K562 (cell line): ENCODE data around the gene RPL28. TPM values are rescaled to one million over a fixed set of nuclear protein-coding genes. Genes with fewer than 3 reads are reported as not detected.

ENCODE experiments used
- ATAC-seq: fragments of 200-7000 bp; cut with Tn5 transposase; 3 replicates; pipeline ENCODE4 v1.9.1; 2020; ENCODE audit warnings: moderate library complexity
- BruUV-seq: library from RNA; stranded (reverse); fragments of 400-500 nt; replicated peaks from 2 replicates; lab custom pipeline; 2021; lab: Mats Ljungman, UMichigan
- CTCF ChIA-PET: fragments of 300-600 bp; formaldehyde crosslinking; extraction: SDS; loops from one replicate; lab custom pipeline; 2021; ENCODE audit warnings: low intra/inter-chr PET ratio; lab: Yijun Ruan, JAX
- POLR2A ChIA-PET: fragments of 300-600, 350-650 bp; sonication (Branson Sonifier 250); formaldehyde crosslinking; extraction: SDS; loops from one replicate; lab custom pipeline; 2021; ENCODE audit warnings: antibody characterized with exemption, inconsistent platforms; lab: Yijun Ruan, JAX
- DNase-seq, 4 experiments: peaks; one replicate each; pipeline versions ENCODE4 v3.0.0 to v3.0.0-alpha.2; 2011 to 2018; ENCODE audit warnings: low spot score in 3 of 4, mixed read lengths in 3 of 4; ENCODE audit errors: extremely low read depth in 1 of 4
- FAIRE-seq: peaks from 2 replicates; lab custom pipeline; 2011; peaks lifted over from hg19 to GRCh38; lab: Jason Lieb, UNC
- H2AFZ ChIP-seq: 2 replicates; pipeline ENCODE4 v1.6.0; 2011; ENCODE audit warnings: low read depth, low read length, control low read depth, inconsistent platforms
- H3K27ac ChIP-seq: fragments of 200-600 bp; 3 replicates; pipeline ENCODE4 v1.8.0; 2011; ENCODE audit warnings: low read depth, mild to moderate bottlenecking, control low read depth, inconsistent platforms, low read length, moderate library complexity, mixed read lengths; ENCODE audit errors: extremely low read depth
- H3K27me3 ChIP-seq, 2 experiments: fragments of 300-600 bp in 1 of 2; 2 replicates in 1 of 2; 3 replicates in 1 of 2; pipeline versions ENCODE4 v1.6.0 to v1.8.0; 2011; ENCODE audit warnings: inconsistent platforms in 2 of 2, low read length in 2 of 2, mild to moderate bottlenecking in 1 of 2, mixed read lengths in 1 of 2, moderate library complexity in 1 of 2; ENCODE audit not compliant: control insufficient read depth in 2 of 2, insufficient read depth in 2 of 2
- H3K36me3 ChIP-seq: fragments of 300-600 bp; 3 replicates; pipeline ENCODE4 v1.8.0; 2011; ENCODE audit warnings: mild to moderate bottlenecking, low read length, inconsistent platforms; ENCODE audit not compliant: control insufficient read depth, insufficient read depth
- H3K4me1 ChIP-seq, 2 experiments: fragments of 200-600 bp in 1 of 2; replicated peaks in 1 of 2; 2 replicates in 1 of 2; 3 replicates in 1 of 2; pipeline versions ENCODE4 v1.5.1 to v1.8.0; 2011; ENCODE audit warnings: inconsistent platforms in 2 of 2, low read length in 2 of 2, mild to moderate bottlenecking in 1 of 2, mixed read lengths in 1 of 2, moderate library complexity in 1 of 2; ENCODE audit not compliant: control insufficient read depth in 2 of 2, insufficient read depth in 2 of 2
- H3K4me2 ChIP-seq: 2 replicates; pipeline ENCODE4 v1.6.1; 2011; ENCODE audit warnings: low read length, control low read depth, inconsistent platforms, mixed read lengths; ENCODE audit not compliant: insufficient read depth
- H3K4me3 ChIP-seq: fragments of 200-600 bp; sonication (generic), shearing (Covaris generic); 2 replicates; pipeline ENCODE4 v1.5.1; 2016; ENCODE audit warnings: control low read depth, inconsistent platforms
- H3K79me2 ChIP-seq: fragments of 200-600 bp; 3 replicates; pipeline ENCODE4 v1.8.0; 2011; ENCODE audit warnings: low read length, inconsistent platforms; ENCODE audit not compliant: control insufficient read depth, insufficient read depth
- H3K9ac ChIP-seq, 2 experiments: 2 replicates each; pipeline versions ENCODE4 v1.6.0 to v1.6.1; 2011; ENCODE audit warnings: low read depth in 2 of 2, low read length in 2 of 2, control low read depth in 1 of 2, inconsistent platforms in 1 of 2, mild to moderate bottlenecking in 1 of 2, mixed read lengths in 1 of 2; ENCODE audit not compliant: insufficient read depth in 1 of 2
- H3K9me1 ChIP-seq: one replicate; pipeline ENCODE4 v1.6.0; 2011; ENCODE audit warnings: inconsistent platforms, mild to moderate bottlenecking, low read length, moderate library complexity; ENCODE audit not compliant: control insufficient read depth, insufficient read depth
- H3K9me3 ChIP-seq: replicated peaks from 2 replicates; pipeline ENCODE4 v1.5.1; 2011; ENCODE audit warnings: low read depth, low read length, inconsistent platforms; ENCODE audit not compliant: control insufficient read depth, insufficient read depth
- H4K20me1 ChIP-seq: replicated peaks from 2 replicates; pipeline ENCODE4 v1.6.1; 2011; ENCODE audit warnings: low read length, inconsistent platforms, mixed read lengths; ENCODE audit not compliant: control insufficient read depth, insufficient read depth
- CTBP1 ChIP-seq: fragments of 450-650 bp; IDR thresholded peaks from 2 replicates; pipeline ENCODE4 v1.6.1; 2016; ENCODE audit warnings: borderline replicate concordance
- E2F6 ChIP-seq, 2 experiments: IDR thresholded peaks; 2 replicates each; pipeline ENCODE4 v1.6.1; 2011; ENCODE audit warnings: borderline replicate concordance in 1 of 2, control low read depth in 1 of 2, low read depth in 1 of 2, low read length in 1 of 2, mild to moderate bottlenecking in 1 of 2, mixed read lengths in 1 of 2, moderate library complexity in 1 of 2; ENCODE audit not compliant: insufficient read depth in 1 of 2, insufficient read length in 1 of 2, poor library complexity in 1 of 2, severe bottlenecking in 1 of 2; ENCODE audit errors: extremely low read depth in 1 of 2
- EGR1 ChIP-seq: fragments of 450-650 bp; conservative IDR thresholded peaks from 2 replicates; pipeline ENCODE4 v1.6.1; 2017; ENCODE audit warnings: mild to moderate bottlenecking
- EZH2 ChIP-seq: IDR thresholded peaks from 2 replicates; pipeline ENCODE4 v1.6.1; 2012; ENCODE audit warnings: low read depth, mild to moderate bottlenecking, inconsistent platforms, low read length, borderline replicate concordance
- FOXM1 ChIP-seq, 2 experiments: fragments of 450-650 bp in 1 of 2; sonication (generic) in 1 of 2; formaldehyde crosslinking in 1 of 2; IDR thresholded peaks; 2 replicates each; pipeline versions ENCODE4 v1.6.1 to v1.9.0; 2017 to 2022; ENCODE audit warnings: low read depth in 2 of 2, mild to moderate bottlenecking in 2 of 2, missing genetic modification reagents in 1 of 2, moderate library complexity in 1 of 2
- NR1H2 ChIP-seq: sonication (generic); formaldehyde crosslinking; IDR thresholded peaks from 2 replicates; pipeline ENCODE4 v1.4.0; 2020; ENCODE audit warnings: mild to moderate bottlenecking, missing genetic modification reagents
- PCBP1 ChIP-seq: fragments of 200-400 bp; formaldehyde crosslinking; IDR thresholded peaks from 2 replicates; pipeline ENCODE4 v1.6.1; 2018; ENCODE audit warnings: mild to moderate bottlenecking, low read depth, low read length; ENCODE audit not compliant: poor library complexity, severe bottlenecking
- PKNOX1 ChIP-seq: fragments of 450-650 bp; IDR thresholded peaks from 2 replicates; pipeline ENCODE4 v1.6.1; 2016
- RBM14 ChIP-seq: fragments of 200-400 bp; formaldehyde crosslinking; IDR thresholded peaks from 2 replicates; pipeline ENCODE4 v1.6.1; 2018; ENCODE audit warnings: low read depth, mild to moderate bottlenecking, low read length, moderate library complexity, borderline replicate concordance; ENCODE audit not compliant: insufficient read depth
- ZBTB7A ChIP-seq: IDR thresholded peaks from 2 replicates; pipeline ENCODE4 v1.6.1; 2011; ENCODE audit warnings: low read depth, mild to moderate bottlenecking, low read length, moderate library complexity, borderline replicate concordance; ENCODE audit not compliant: control insufficient read depth
- WGBS: fragments of 100-300 bp; shearing (Covaris generic); methylation state at CpG from one replicate; pipeline ENCODE4 v1.1.6; 2016; ENCODE audit warnings: low coverage, mixed read lengths; ENCODE audit not compliant: insufficient coverage; ENCODE audit errors: missing lambda C conversion rate; 5-methylcytosine and 5-hydroxymethylcytosine counted together
- in situ Hi-C: fragments of 300-500 bp; cut with MboI; formaldehyde crosslinking; loops from 4 replicates; pipeline ENCODE4 v1.15.0; 2018; ENCODE audit warnings: inconsistent platforms, mixed read lengths
- intact Hi-C: fragments of 100-400 bp; cut with micrococcal nuclease; formaldehyde crosslinking; loops from 2 replicates; pipeline ENCODE4 v1.14.2; 2022
- polyA plus RNA-seq, 8 experiments: library from polyadenylated mRNA; depleted of rRNA in 4 of 8; stranded (reverse) in 5 of 8; unstranded in 3 of 8; fragments of >200 nt; fragmentation: Nextera tagmentation in 2 of 8; fragmentation: Illumina TruSeq in 1 of 8; extraction: Ambion mirVana in 2 of 8; extraction: Trizol in 1 of 8; gene quantifications; 2 replicates each; pipeline versions ENCODE4 v1.2.1 to v1.2.3, GENCODE V29; 2011 to 2014; ENCODE audit warnings: inconsistent platforms in 1 of 8, missing spikeins in 1 of 8
- total RNA-seq, 7 experiments: library from RNA; depleted of rRNA in 6 of 7; stranded (reverse); fragments of >200 nt in 6 of 7; fragmentation: Illumina TruSeq in 2 of 7; extraction: Trizol in 2 of 7; gene quantifications; 2 replicates each; pipeline versions ENCODE4 v1.2.1 to v1.2.3, GENCODE V29; 2011 to 2021; ENCODE audit warnings: low replicate concordance in 1 of 7

RPL28 gene
- total and polyA plus RNA-seq, 9 of the 15 experiments (the other 6 are each of a cell fraction or from before 2014, with no cell fraction given), result 124 to 3,106 (median 622) TPM

- no peak overlapping the region; the same call in 1 of the 2 replicates for H3K4me3 ChIP-seq
- 2% methylated on average over 28 of the region's 59 CpGs for WGBS
- H3K9me1 ChIP-seq, result no peaks in the 10 kb centered on the region
- H2AFZ ChIP-seq, result peak overlapping the region; percentile 58; the same call in 1 of the 2 replicates
- 0 out of 2 replicates have a peak, but pooled peaks cover 3% of the 10 kb centered on the region for H4K20me1 ChIP-seq
- H3K4me1 ChIP-seq, result peaks cover 2 to 56% of the 10 kb centered on the region in 2 experiments; a peak in 3 of 5 replicates
- intact Hi-C loops (no loop called here), in situ Hi-C loops (no loop called here)
- peak overlapping the region in 1 of 2 experiments; percentile 81; a peak in 2 of 4 replicates for H3K9ac ChIP-seq
- POLR2A ChIA-PET, result interaction anchor here (1.2 kb wide), 1 partner anchor 9 kb away, joined by 3 read pairs; no protein-coding TSS in a partner anchor
- no peaks in the 10 kb centered on the region for H3K36me3 ChIP-seq
- peak; percentile 64 for ATAC-seq
- TF ChIP-seq PCBP1 (peak; percentile 38), PKNOX1 (peak; percentile 32; the same call in 1 of the 2 replicates), EZH2 (0 out of 2 replicates have a peak, but pooled peaks have one; percentile 81), NR1H2 (CRISPR knock-in tag) (no peak), RBM14 (0 out of 2 replicates have a peak, but pooled peaks have one; percentile 12), CTBP1 (0 out of 2 replicates have a peak, but pooled peaks have one; percentile 12), EGR1 (0 out of 2 replicates have a peak, but pooled peaks have one; percentile 14), E2F6 (IDR thresholded peaks at IDR 0.05; ENCODE audit: borderline replicate concordance in 1 of 2, extremely low read depth in 1 of 2, insufficient read depth in 1 of 2, insufficient read length in 1 of 2, low read depth in 1 of 2, low read length in 1 of 2, poor library complexity in 1 of 2, severe bottlenecking in 1 of 2) (peak in 1 of 2 experiments; percentile 22), ZBTB7A (peak; percentile 44; the same call in 1 of the 2 replicates), FOXM1 (IDR thresholded peaks at IDR 0.05; ENCODE audit: low read depth) (no peak), FOXM1 (CRISPR knock-in tag; IDR thresholded peaks at IDR 0.05; ENCODE audit: low read depth) (no peak)
- H3K9me3 ChIP-seq, result no peaks in the 10 kb centered on the region
- no TSS peak for BruUV-seq
- CTCF ChIA-PET, result no interaction called here
- no peak for FAIRE-seq
- no peaks in the 10 kb centered on the region for H3K79me2 ChIP-seq
- H3K27ac ChIP-seq, result no peak overlapping the region
- H3K4me2 ChIP-seq, result peak overlapping the region; percentile 39; the same call in 1 of the 2 replicates
- H3K27me3 ChIP-seq, result peaks cover 11% of the 10 kb centered on the region in 2 experiments; a peak in 4 of 5 replicates
- peak; percentile 52 to 93 (median 86) for DNase-seq
Observed at GRCh38 chr19:55369653-55370304, 16.0 kb upstream of the RPL28 start.
